SU-DHL-6 (cell line): Measurements from ENCODE around the gene PLA2G6.
"Not testable (repeated sequence)": the region's sequence is repeated elsewhere in the genome, so short reads cannot be mapped to it uniquely, and the experiment has no call there.

Experiments
- H2AFZ ChIP-seq: fragments of 200-600 bp; sonication (generic); 2 replicates; pipeline ENCODE4 v1.6.1; 2014; ENCODE audit warnings: low read depth, mild to moderate bottlenecking, moderate library complexity, mixed read lengths, antibody characterized with exemption, low read length; ENCODE audit not compliant: severe bottlenecking
- H3F3A ChIP-seq: fragments of 200-600 bp; shearing (Covaris generic); 2 replicates; pipeline ENCODE4 v1.6.0; 2016; ENCODE audit warnings: antibody characterized with exemption, mild to moderate bottlenecking; ENCODE audit not compliant: insufficient read depth
- H3K27ac ChIP-seq: fragments of 200-600 bp; sonication (generic); 2 replicates; pipeline ENCODE4 v1.5.1; 2016; ENCODE audit warnings: low read depth, mild to moderate bottlenecking, low read length, moderate library complexity, mixed read lengths
- H3K27me3 ChIP-seq: fragments of 200-600 bp; sonication (generic), shearing (Covaris generic); 2 replicates; pipeline ENCODE4 v1.6.0; 2014; ENCODE audit warnings: mild to moderate bottlenecking, low read length
- H3K36me3 ChIP-seq: fragments of 200-600 bp; sonication (generic); 2 replicates; pipeline ENCODE4 v1.6.1; 2014; ENCODE audit warnings: mild to moderate bottlenecking, low read length, mixed read lengths
- H3K4me2 ChIP-seq: fragments of 300-600, 200-600 bp; shearing (Covaris generic), sonication (generic); 2 replicates; pipeline ENCODE4 v1.6.0; 2014; ENCODE audit warnings: low read length, low read depth, mild to moderate bottlenecking; ENCODE audit not compliant: poor library complexity, severe bottlenecking
- H3K4me3 ChIP-seq: fragments of 200-600 bp; sonication (generic); 2 replicates; pipeline ENCODE4 v1.5.1; 2014; ENCODE audit warnings: antibody characterized with exemption, low read length, mild to moderate bottlenecking, mixed read lengths; ENCODE audit not compliant: insufficient read depth, poor library complexity, severe bottlenecking
- H3K79me2 ChIP-seq: fragments of 200-600 bp; sonication (generic); 2 replicates; pipeline ENCODE4 v1.6.1; 2014; ENCODE audit warnings: mild to moderate bottlenecking, low read length, moderate library complexity; ENCODE audit not compliant: insufficient read depth
- H3K9ac ChIP-seq: fragments of 200-600 bp; sonication (generic); 2 replicates; pipeline ENCODE4 v1.7.0; 2014; ENCODE audit warnings: mild to moderate bottlenecking, low read length
- H3K9me2 ChIP-seq: fragments of 200-600 bp; sonication (generic); replicated peaks from 2 replicates; pipeline ENCODE4 v1.6.1; 2014; ENCODE audit warnings: low read length; ENCODE audit not compliant: insufficient read depth
- H3K9me3 ChIP-seq: fragments of 200-600 bp; sonication (generic); 2 replicates; pipeline ENCODE4 v1.6.1; 2014; ENCODE audit warnings: low read length, mixed read lengths; ENCODE audit not compliant: insufficient read depth
- H4K20me1 ChIP-seq: fragments of 200-600 bp; sonication (generic); 2 replicates; pipeline ENCODE4 v1.6.1; 2014; ENCODE audit warnings: low read depth, mild to moderate bottlenecking, antibody characterized with exemption, low read length, moderate library complexity, mixed read lengths
- CTCF ChIP-seq: fragments of 200-600 bp; sonication (generic); IDR thresholded peaks from one replicate; pipeline ENCODE4 v1.5.1; 2017; ENCODE audit warnings: antibody characterized with exemption, mild to moderate bottlenecking, low read length, moderate library complexity; ENCODE audit not compliant: insufficient read depth, poor library complexity, severe bottlenecking
- EZH2phosphoT487 ChIP-seq: fragments of 200-600 bp; sonication (generic), shearing (Covaris generic); conservative IDR thresholded peaks from 2 replicates; pipeline ENCODE4 v1.6.1; 2018; ENCODE audit warnings: mild to moderate bottlenecking, antibody characterized with exemption, low read length, moderate library complexity, mixed read lengths

The PLA2G6 gene

DNA sequence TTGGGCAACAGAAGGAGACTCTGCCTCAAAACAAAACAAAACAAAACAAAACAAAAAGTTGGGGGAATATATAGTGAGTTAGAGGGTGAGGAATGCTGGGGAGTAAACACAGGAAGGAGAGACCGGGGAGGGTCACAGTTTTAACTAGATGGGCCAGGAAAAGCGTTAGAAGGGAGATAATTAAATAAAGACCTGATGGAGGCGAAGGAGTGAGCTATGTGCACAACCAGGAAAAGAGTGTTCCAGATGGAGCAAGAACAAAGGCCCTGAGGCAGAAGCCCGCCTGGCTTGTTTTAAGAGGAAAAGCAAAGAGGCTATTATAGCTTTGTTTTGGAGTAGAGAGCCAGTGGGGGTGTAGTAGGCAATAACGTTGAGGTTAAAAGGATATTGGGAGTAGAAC lies 4.8 kb upstream of the PLA2G6 start:
- H2AFZ ChIP-seq: no peak overlapping the region
- no peak overlapping the region for H3K27ac ChIP-seq
- no peak overlapping the region for H3K9ac ChIP-seq
- no peaks in the 10 kb centered on the region for H4K20me1 ChIP-seq
- H3K4me2 ChIP-seq: no peak overlapping the region
- TF ChIP-seq EZH2phosphoT487 (no peak), CTCF (no peak)
- H3K9me3 ChIP-seq: no peaks in the 10 kb centered on the region
- H3K79me2 ChIP-seq: no peaks in the 10 kb centered on the region
- no peaks in the 10 kb centered on the region for H3K27me3 ChIP-seq
- no peaks in the 10 kb centered on the region for H3K9me2 ChIP-seq
- no peak overlapping the region for H3K4me3 ChIP-seq
- H3F3A ChIP-seq: no peaks in the 10 kb centered on the region
- H3K36me3 ChIP-seq: no peaks in the 10 kb centered on the region

DNA sequence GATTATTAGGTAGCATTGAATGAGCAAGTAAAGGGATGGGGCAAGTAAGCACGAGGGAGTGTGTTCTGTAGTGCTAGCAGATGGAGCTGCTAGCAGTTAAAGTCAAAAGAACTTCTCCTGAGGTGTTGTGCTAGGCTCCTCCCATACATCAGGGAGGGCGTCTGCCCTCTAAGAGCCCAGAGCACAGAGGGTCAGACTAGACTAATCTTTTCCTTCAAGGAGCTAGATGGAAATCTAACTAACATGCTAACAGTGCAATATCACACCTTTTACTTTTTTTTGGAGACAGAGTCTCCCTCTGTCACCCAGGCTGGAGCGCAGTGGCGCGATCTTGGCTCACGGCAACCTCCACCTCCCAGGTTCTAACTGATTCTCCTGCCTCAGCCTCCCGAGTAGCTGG lies 3.2 kb upstream of the PLA2G6 start:
- H3K4me2 ChIP-seq: no peak overlapping the region
- H3K4me3 ChIP-seq: no peak overlapping the region
- H3K9ac ChIP-seq: no peak overlapping the region
- H3K79me2 ChIP-seq: no peaks in the 10 kb centered on the region
- no peaks in the 10 kb centered on the region for H3K9me2 ChIP-seq
- peaks cover 9% of the 10 kb centered on the region; the same call in 1 of the 2 replicates for H3F3A ChIP-seq
- H3K27ac ChIP-seq: no peak overlapping the region
- TF ChIP-seq EZH2phosphoT487 (no peak), CTCF (no peak)
- H3K9me3 ChIP-seq: no peaks in the 10 kb centered on the region
- no peak overlapping the region for H2AFZ ChIP-seq
- H4K20me1 ChIP-seq: no peaks in the 10 kb centered on the region
- no peaks in the 10 kb centered on the region for H3K27me3 ChIP-seq
- H3K36me3 ChIP-seq: no peaks in the 10 kb centered on the region

DNA sequence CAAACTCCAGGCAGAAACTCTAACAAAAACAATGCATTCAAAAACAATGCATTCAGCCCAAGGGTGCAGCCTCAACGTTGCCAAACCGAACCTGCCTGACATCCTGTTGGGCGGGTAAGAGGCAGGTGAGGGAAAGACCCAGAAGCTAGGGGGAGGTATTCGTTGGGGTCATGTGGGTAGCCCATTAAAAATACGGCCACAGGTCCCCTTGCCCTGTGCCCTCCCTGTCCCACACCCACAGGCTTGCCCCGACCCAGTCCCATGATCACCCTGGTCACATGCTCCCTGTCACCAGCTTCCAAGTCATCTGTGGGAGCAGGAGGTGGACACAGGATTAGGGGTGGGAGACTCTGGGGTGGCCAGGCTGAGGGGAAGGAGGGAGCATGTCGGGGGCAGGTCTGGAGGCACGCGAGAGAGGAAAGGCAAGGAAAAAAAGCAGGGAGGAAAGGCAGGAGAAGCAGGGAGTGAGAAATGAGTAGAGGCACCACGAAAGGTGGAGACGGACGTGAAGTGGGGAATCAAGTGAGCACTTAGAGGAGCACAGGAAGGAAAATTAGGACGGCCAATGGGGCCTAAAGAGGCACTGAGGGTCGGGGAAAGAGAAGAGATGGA lies 683 bp downstream of the PLA2G6 start:
- H3F3A ChIP-seq: peaks cover 9% of the 10 kb centered on the region; the same call in 1 of the 2 replicates
- H3K27me3 ChIP-seq: no peaks in the 10 kb centered on the region
- H3K9me3 ChIP-seq: no peaks in the 10 kb centered on the region
- no peaks in the 10 kb centered on the region for H3K9me2 ChIP-seq
- peak overlapping the region; percentile 75 for H3K4me3 ChIP-seq
- H2AFZ ChIP-seq: peak overlapping the region; percentile 57
- peak overlapping the region; percentile 82 for H3K9ac ChIP-seq
- TF ChIP-seq EZH2phosphoT487 (no peak), CTCF (no peak)
- H4K20me1 ChIP-seq: no peaks in the 10 kb centered on the region
- H3K79me2 ChIP-seq: no peaks in the 10 kb centered on the region
- H3K4me2 ChIP-seq: peak overlapping the region; percentile 90
- H3K27ac ChIP-seq: peak overlapping the region; percentile 66
- no peaks in the 10 kb centered on the region for H3K36me3 ChIP-seq

- H3K9me3 ChIP-seq, H3K36me3 ChIP-seq, H3K9ac ChIP-seq, H3K27ac ChIP-seq, H3K27me3 ChIP-seq, H3K9me2 ChIP-seq, H4K20me1 ChIP-seq, H3K4me2 ChIP-seq, H3K79me2 ChIP-seq, H3F3A ChIP-seq, H2AFZ ChIP-seq, H3K4me3 ChIP-seq: not testable (repeated sequence)
Observed at GRCh38 chr22:38178605-38178937, 3.1 kb downstream of the PLA2G6 start.
